ENCODE results near the gene EXOC4. TPM values are rescaled to one million over a fixed set of nuclear protein-coding genes. Genes with fewer than 3 reads are reported as not detected.
"Not testable (repeated sequence)": the region's sequence is repeated elsewhere in the genome, so short reads cannot be mapped to it uniquely, and the experiment has no call there.

The EXOC4 gene
- total RNA-seq, 3 donors from 2014 or later = 88.3 to 136 (median 99.6) TPM

- H3K4me3 ChIP-seq = no peak overlapping the region
- no peaks in the 10 kb centered on the region for H3K27me3 ChIP-seq
- H3K9me3 ChIP-seq = no peaks in the 10 kb centered on the region
- TF ChIP-seq POLR2A (IDR thresholded peaks at IDR 0.05) (no peak), POLR2AphosphoS5 (IDR thresholded peaks at IDR 0.05) (no peak), CTCF (IDR thresholded peaks at IDR 0.05) (no peak)
- intact Hi-C loops (cut with DNase I; ENCODE audit: low total_unique reads) = no loop called here
- no peaks in the 10 kb centered on the region for H3K4me1 ChIP-seq
- H3K27ac ChIP-seq = no peak overlapping the region
- no peaks in the 10 kb centered on the region for H3K36me3 ChIP-seq
- no peak for DNase-seq (ENCODE audit: low spot score in 2 of 2)
Measured at GRCh38 chr7:133315332-133316040, 62.6 kb downstream of the EXOC4 start.

GRCh38 chr7:133319842-133320241 lies 67.0 kb downstream of the EXOC4 start:
- no peak overlapping the region for H3K27ac ChIP-seq
- H3K4me1 ChIP-seq = no peaks in the 10 kb centered on the region
- intact Hi-C loops (cut with DNase I; ENCODE audit: low total_unique reads) = no loop called here
- no peaks in the 10 kb centered on the region for H3K36me3 ChIP-seq
- H3K9me3 ChIP-seq = peaks cover 3 to 18% of the 10 kb centered on the region in 2 donors
- H3K4me3 ChIP-seq = no peak overlapping the region
- H3K27me3 ChIP-seq = no peaks in the 10 kb centered on the region
- DNase-seq (ENCODE audit: low spot score in 2 of 2) = no peak
- no peak for TF ChIP-seq POLR2AphosphoS5 (IDR thresholded peaks at IDR 0.05)
- no peak for TF ChIP-seq CTCF (IDR thresholded peaks at IDR 0.05)
- no peak for TF ChIP-seq POLR2A (IDR thresholded peaks at IDR 0.05)

- H3K27me3 ChIP-seq = no peaks in the 10 kb centered on the region
- no peak overlapping the region for H3K4me3 ChIP-seq
- intact Hi-C loops (cut with DNase I; ENCODE audit: low total_unique reads) = no loop called here
- no peak overlapping the region for H3K27ac ChIP-seq
- no peaks in the 10 kb centered on the region for H3K4me1 ChIP-seq
- no peak for DNase-seq (ENCODE audit: low spot score in 2 of 2)
- H3K9me3 ChIP-seq = peaks cover 3 to 18% of the 10 kb centered on the region in 2 donors
- no peak for TF ChIP-seq CTCF (IDR thresholded peaks at IDR 0.05)
- no peak for TF ChIP-seq POLR2AphosphoS5 (IDR thresholded peaks at IDR 0.05)
- TF ChIP-seq POLR2A (IDR thresholded peaks at IDR 0.05) = no peak
- no peaks in the 10 kb centered on the region for H3K36me3 ChIP-seq
Measured at GRCh38 chr7:133320891-133321290, 68.0 kb downstream of the EXOC4 start.

- H3K27ac ChIP-seq; H3K27me3 ChIP-seq; H3K36me3 ChIP-seq; H3K4me1 ChIP-seq; intact Hi-C loops (cut with DNase I; ENCODE audit: low total_unique reads); H3K4me3 ChIP-seq; DNase-seq (ENCODE audit: low spot score in 2 of 2): not testable (repeated sequence)
- peaks cover 3 to 18% of the 10 kb centered on the region in 2 donors for H3K9me3 ChIP-seq
Measured at GRCh38 chr7:133321366-133321765, 68.5 kb downstream of the EXOC4 start.

- intact Hi-C loops (cut with DNase I; ENCODE audit: low total_unique reads); H3K27me3 ChIP-seq; H3K4me3 ChIP-seq; DNase-seq (ENCODE audit: low spot score in 2 of 2); H3K36me3 ChIP-seq; H3K27ac ChIP-seq; H3K4me1 ChIP-seq: not testable (repeated sequence)
- H3K9me3 ChIP-seq = peaks cover 5 to 18% of the 10 kb centered on the region in 2 donors
Measured at GRCh38 chr7:133326745-133327144, 73.9 kb downstream of the EXOC4 start.

GRCh38 chr7:133328021-133328420 lies 75.1 kb downstream of the EXOC4 start:
- H3K4me1 ChIP-seq; intact Hi-C loops (cut with DNase I; ENCODE audit: low total_unique reads); H3K9me3 ChIP-seq; H3K36me3 ChIP-seq; H3K27me3 ChIP-seq; DNase-seq (ENCODE audit: low spot score in 2 of 2); H3K4me3 ChIP-seq; H3K27ac ChIP-seq: not testable (repeated sequence)
